Breast epithelium (tissue), 4 donors: Measurements from ENCODE around the gene ECE1. TPM values are rescaled to one million over a fixed set of nuclear protein-coding genes. Genes with fewer than 3 reads are reported as not detected.

Experiments used
- DNase-seq, 2 donors: peaks; one replicate each; pipeline ENCODE4 v3.0.0-alpha.2; 2019; ENCODE audit warnings: low spot score in 2 of 2
- H3K27ac ChIP-seq, 2 donors: fragments of 200-600 bp; sonication (generic) in 1 of 2; one replicate each; pipeline ENCODE4 v1.5.1; 2016 to 2019; ENCODE audit warnings: mild to moderate bottlenecking in 1 of 2
- H3K27me3 ChIP-seq, 2 donors: fragments of 200-600 bp; sonication (generic) in 1 of 2; one replicate each; pipeline versions ENCODE4 v1.5.1 to v1.6.0; 2017 to 2019; ENCODE audit warnings: control low read depth in 1 of 2, mild to moderate bottlenecking in 1 of 2
- H3K36me3 ChIP-seq: fragments of 200-600 bp; one replicate; pipeline ENCODE4 v1.5.1; 2019
- H3K4me1 ChIP-seq, 2 donors: fragments of 200-600 bp; sonication (generic); one replicate each; pipeline ENCODE4 v1.5.1; 2016 to 2019; ENCODE audit warnings: control low read depth in 1 of 2
- H3K4me3 ChIP-seq, 3 donors: fragments of 200-600 bp; sonication (generic); 1 replicate in 2 of 3; 2 replicates in 1 of 3; pipeline ENCODE4 v1.5.1; 2016 to 2019; ENCODE audit warnings: mild to moderate bottlenecking in 3 of 3, moderate library complexity in 2 of 3
- H3K9me3 ChIP-seq, 2 donors: fragments of 200-600 bp; sonication (generic) in 1 of 2; one replicate each; pipeline ENCODE4 v1.5.1; 2016 to 2019; ENCODE audit warnings: control low read depth in 1 of 2
- POLR2A ChIP-seq: fragments of 450-650 bp; IDR thresholded peaks from one replicate; pipeline ENCODE4 v1.6.1; 2016; ENCODE audit warnings: antibody characterized with exemption, mild to moderate bottlenecking, moderate library complexity
- POLR2AphosphoS5 ChIP-seq, 3 donors: sonication (generic); formaldehyde crosslinking; IDR thresholded peaks; one replicate each; pipeline ENCODE4 v1.6.1; 2017; ENCODE audit warnings: antibody characterized with exemption in 3 of 3
- intact Hi-C: fragments of 100-400 bp; cut with DNase I; formaldehyde crosslinking; loops from one replicate; pipeline ENCODE4 v1.15.1; 2023; ENCODE audit warnings: low total_unique reads
- total RNA-seq, 3 donors: library from RNA; depleted of rRNA; stranded (reverse); fragments of >200 nt; gene quantifications; one replicate each; pipeline ENCODE4 v1.1.0, GENCODE V29; 2016
- TF ChIP-seq, protein P1 (sequence below), 3 donors: fragments of 450-650 bp; IDR thresholded peaks; one replicate each; pipeline ENCODE4 v1.5.1; 2016 to 2017; ENCODE audit warnings: antibody characterized with exemption in 3 of 3, mild to moderate bottlenecking in 3 of 3, moderate library complexity in 3 of 3

The ECE1 gene
- total RNA-seq, 3 donors from 2014 or later, result 62.6 to 121 (median 112) TPM

DNA sequence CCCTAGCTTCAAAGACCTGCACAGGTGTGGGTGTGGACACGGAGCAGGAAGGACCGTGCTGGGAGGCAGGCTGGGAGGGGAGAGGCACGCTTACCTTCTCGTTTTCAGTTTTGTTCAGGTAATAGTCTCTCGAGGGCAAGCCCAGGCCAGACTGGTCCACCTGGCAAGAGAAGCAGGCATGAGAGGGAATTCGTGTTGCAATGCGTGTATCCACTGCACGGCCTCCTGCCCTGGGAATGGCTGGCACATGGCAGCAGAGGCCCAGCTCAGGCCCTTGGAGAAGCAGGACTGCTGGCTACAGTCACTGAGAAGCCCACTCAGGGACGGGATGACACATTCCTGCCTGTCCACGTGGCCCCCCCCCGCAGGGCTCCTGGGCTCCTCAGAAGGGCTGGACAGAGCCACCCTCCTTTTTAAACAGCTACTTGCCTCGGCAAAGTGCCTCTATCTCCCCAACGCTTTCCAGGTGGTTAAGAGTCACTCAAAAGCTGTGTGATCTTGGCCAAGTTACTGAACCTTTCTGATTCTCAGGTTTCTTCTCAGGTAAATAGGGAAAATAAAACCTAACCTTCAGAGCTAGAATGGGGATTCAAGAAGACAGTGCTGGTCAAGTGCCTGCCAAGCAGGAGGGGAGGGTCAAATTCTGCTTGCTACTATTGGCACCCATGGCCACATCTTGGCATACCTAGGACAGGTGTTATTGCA is 32.7 kb downstream of the ECE1 start:
- no peaks in the 10 kb centered on the region for H3K36me3 ChIP-seq
- intact Hi-C loops, result no loop called here

DNA sequence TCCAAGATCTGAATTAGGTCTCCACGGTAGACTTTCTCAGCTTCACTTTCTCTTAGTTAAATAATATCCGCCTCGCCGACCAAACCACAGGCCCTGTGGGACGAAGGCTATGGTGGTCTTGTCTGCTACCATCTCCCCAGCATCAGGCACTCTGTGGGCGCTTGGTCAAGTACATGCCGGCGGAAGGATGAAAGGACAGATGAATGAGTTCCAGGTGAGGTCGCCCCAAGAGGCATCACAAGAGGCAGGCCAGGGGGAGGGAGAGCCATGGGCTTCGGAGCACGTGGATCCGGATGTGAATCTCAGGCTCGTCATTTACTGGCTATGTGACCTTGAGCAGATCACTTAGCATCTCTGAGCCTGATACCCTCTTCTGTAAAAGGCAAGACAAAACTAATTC is 33.5 kb downstream of the ECE1 start:
- intact Hi-C loops, result no loop called here
- Histone ChIP-seq H3K4me1 (peaks cover 5 to 8% of the 10 kb centered on the region in 2 donors), H3K27ac (peak overlapping the region; percentile 64 to 74), H3K4me3 (no peak overlapping the region), H3K9me3 (no peaks in the 10 kb centered on the region), H3K27me3 (no peaks in the 10 kb centered on the region), H3K36me3 (peaks cover 2% of the 10 kb centered on the region)
- no peak for TF ChIP-seq POLR2AphosphoS5 (IDR thresholded peaks at IDR 0.05)
- no peak for TF ChIP-seq POLR2A
- TF ChIP-seq, protein P1, sequence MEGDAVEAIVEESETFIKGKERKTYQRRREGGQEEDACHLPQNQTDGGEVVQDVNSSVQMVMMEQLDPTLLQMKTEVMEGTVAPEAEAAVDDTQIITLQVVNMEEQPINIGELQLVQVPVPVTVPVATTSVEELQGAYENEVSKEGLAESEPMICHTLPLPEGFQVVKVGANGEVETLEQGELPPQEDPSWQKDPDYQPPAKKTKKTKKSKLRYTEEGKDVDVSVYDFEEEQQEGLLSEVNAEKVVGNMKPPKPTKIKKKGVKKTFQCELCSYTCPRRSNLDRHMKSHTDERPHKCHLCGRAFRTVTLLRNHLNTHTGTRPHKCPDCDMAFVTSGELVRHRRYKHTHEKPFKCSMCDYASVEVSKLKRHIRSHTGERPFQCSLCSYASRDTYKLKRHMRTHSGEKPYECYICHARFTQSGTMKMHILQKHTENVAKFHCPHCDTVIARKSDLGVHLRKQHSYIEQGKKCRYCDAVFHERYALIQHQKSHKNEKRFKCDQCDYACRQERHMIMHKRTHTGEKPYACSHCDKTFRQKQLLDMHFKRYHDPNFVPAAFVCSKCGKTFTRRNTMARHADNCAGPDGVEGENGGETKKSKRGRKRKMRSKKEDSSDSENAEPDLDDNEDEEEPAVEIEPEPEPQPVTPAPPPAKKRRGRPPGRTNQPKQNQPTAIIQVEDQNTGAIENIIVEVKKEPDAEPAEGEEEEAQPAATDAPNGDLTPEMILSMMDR (IDR thresholded peaks at IDR 0.05), result no peak
- no peak for DNase-seq

More for the DNA sequence above, 32.7 kb downstream of the ECE1 start:
- Histone ChIP-seq H3K27me3 (no peaks in the 10 kb centered on the region), H3K9me3 (no peaks in the 10 kb centered on the region), H3K4me1 (peaks cover 7 to 11% of the 10 kb centered on the region in 2 donors), H3K4me3 (no peak overlapping the region), H3K27ac (peak overlapping the region; percentile 64 to 74)
- DNase-seq, result peak in 1 of 2 donors; percentile 70
- TF ChIP-seq POLR2AphosphoS5 (IDR thresholded peaks at IDR 0.05) (no peak), POLR2A (no peak)
- TF ChIP-seq, protein P1 (IDR thresholded peaks at IDR 0.05), result no peak

DNA sequence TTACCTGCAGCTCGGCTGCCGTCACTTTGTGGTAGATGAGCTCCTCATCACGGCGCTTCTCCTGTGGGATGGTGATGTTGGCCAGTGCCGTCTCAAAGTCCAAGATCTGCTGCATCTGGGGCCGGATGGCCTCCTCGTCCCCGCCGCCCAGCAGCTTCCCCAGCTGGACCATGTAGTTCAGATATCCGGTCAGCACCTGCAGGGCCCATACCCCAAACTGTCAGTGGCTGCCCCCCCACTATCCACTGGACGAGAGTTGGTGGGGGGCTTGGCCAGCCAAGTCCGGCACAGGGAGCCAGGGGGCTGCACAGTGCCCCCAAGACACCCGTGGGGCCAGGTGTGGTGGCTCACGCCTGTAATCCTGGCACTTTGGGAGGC is 34.3 kb downstream of the ECE1 start:
- DNase-seq, result no peak
- TF ChIP-seq, protein P1 (IDR thresholded peaks at IDR 0.05), result no peak
- TF ChIP-seq POLR2A (no peak), POLR2AphosphoS5 (IDR thresholded peaks at IDR 0.05) (no peak)
- H3K27ac ChIP-seq, result peak overlapping the region; percentile 40 to 64
- no peaks in the 10 kb centered on the region for H3K27me3 ChIP-seq
- intact Hi-C loops, result no loop called here
- H3K4me3 ChIP-seq, result no peak overlapping the region
- peaks cover 0 to 6% of the 10 kb centered on the region in 2 donors for H3K4me1 ChIP-seq
- H3K9me3 ChIP-seq, result no peaks in the 10 kb centered on the region
- peaks cover 5% of the 10 kb centered on the region for H3K36me3 ChIP-seq

DNA sequence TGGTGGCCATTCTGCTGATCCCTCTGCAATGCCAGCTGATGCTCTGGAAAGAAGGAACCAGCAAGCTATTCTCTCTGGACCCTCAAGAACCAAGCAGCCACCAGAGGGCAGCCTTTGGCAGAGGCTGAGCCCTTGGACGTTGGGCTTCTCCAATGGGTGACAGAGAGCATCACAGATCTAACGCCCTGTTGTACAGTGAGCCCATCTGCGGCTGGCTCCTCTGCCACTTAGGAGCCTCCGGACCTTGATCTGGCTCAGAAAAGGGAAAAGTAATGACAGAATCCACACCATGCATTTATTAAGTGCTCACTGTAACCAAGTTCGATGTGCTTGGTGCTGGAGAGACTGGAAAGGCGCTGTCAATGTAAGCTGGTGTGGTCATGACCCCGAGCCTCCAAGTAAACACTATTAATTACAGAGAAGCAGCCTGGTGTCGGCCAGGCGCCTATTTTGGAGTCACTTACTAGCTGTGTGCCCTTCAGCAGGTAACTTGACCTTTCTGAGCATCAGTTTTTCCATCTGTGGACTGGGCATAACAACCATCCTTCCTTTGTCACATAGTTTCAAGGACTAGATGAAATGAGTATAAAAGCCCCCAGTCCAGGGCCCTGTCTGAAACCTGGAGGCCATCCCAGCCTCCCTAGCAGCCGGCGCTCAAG is 34.9 kb downstream of the ECE1 start:
- TF ChIP-seq, protein P1 (IDR thresholded peaks at IDR 0.05), result peak; percentile 74 to 87 (median 85)
- TF ChIP-seq POLR2A (no peak), POLR2AphosphoS5 (IDR thresholded peaks at IDR 0.05) (peak; percentile 52 to 78 (median 60))
- H3K9me3 ChIP-seq, result no peaks in the 10 kb centered on the region
- H3K27me3 ChIP-seq, result no peaks in the 10 kb centered on the region
- H3K4me3 ChIP-seq, result no peak overlapping the region
- peak overlapping the region; percentile 40 to 64 for H3K27ac ChIP-seq
- peaks cover 0 to 1% of the 10 kb centered on the region in 2 donors for H3K4me1 ChIP-seq
- peaks cover 5% of the 10 kb centered on the region for H3K36me3 ChIP-seq
- intact Hi-C loops, result no loop called here
- DNase-seq, result peak; percentile 85 to 93

DNA sequence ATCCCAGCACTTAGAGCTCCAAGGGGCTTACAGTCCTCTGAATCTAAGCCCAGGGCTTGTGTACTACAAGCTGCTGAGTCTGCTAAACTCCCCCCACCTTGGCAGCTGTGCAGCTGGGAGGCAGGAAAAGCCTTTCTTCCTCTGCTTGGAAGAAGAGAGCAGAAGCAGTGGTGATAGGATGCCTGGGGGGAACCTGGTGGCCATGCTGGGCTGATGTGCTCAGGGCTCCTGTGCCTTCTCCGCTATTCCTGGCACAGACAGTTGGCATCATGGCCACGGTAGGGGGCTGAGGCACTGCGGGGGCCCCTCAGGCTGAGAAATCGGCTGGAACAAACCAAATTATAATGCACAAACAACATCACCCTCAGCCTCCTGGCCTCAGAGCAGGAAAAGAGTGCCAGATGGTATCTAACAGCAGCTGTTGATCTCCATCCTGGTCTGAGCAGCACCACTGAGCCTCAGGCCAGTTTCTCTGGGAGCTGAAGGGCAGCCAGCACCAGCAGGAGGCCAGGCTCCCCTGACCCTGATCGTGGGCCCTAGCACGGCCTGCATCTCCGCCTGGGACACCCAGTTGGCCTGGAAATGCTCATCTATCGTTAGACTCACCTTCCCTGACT is 35.8 kb downstream of the ECE1 start:
- no peak for DNase-seq
- peaks cover 5% of the 10 kb centered on the region for H3K36me3 ChIP-seq
- intact Hi-C loops, result no loop called here

More for the DNA sequence above, 35.8 kb downstream of the ECE1 start:
- TF ChIP-seq, protein P1 (IDR thresholded peaks at IDR 0.05), result no peak
- TF ChIP-seq POLR2A, result no peak
- no peak for TF ChIP-seq POLR2AphosphoS5 (IDR thresholded peaks at IDR 0.05)
- Histone ChIP-seq H3K4me3 (no peak overlapping the region), H3K4me1 (no peaks in the 10 kb centered on the region), H3K27ac (peak overlapping the region; percentile 40 to 64), H3K9me3 (no peaks in the 10 kb centered on the region), H3K27me3 (no peaks in the 10 kb centered on the region)
